K562 (cell line): ENCODE measurements around the gene PDIA3. TPM values are rescaled to one million over a fixed set of nuclear protein-coding genes. Genes with fewer than 3 reads are reported as not detected.

Experiments
- ATF3 ChIP-seq, 2 experiments: fragments of 450-650 bp in 1 of 2; sonication (generic) in 1 of 2; formaldehyde crosslinking in 1 of 2; IDR thresholded peaks in 1 of 2; conservative IDR thresholded peaks in 1 of 2; 2 replicates each; pipeline versions ENCODE4 v1.6.1 to v1.8.1; 2016 to 2023; ENCODE audit warnings: mild to moderate bottlenecking in 2 of 2, moderate library complexity in 2 of 2, inconsistent platforms in 1 of 2, missing genetic modification reagents in 1 of 2
- BCLAF1 ChIP-seq, 2 experiments: fragments of 450-650 bp in 1 of 2; IDR thresholded peaks; 2 replicates each; pipeline ENCODE4 v1.6.1; 2011 to 2017; ENCODE audit warnings: low read depth in 2 of 2, antibody characterized with exemption in 1 of 2, borderline replicate concordance in 1 of 2, low read length in 1 of 2, mild to moderate bottlenecking in 1 of 2, mixed read lengths in 1 of 2; ENCODE audit not compliant: control insufficient read depth in 1 of 2
- ETS1 ChIP-seq: conservative IDR thresholded peaks from 2 replicates; pipeline ENCODE4 v1.6.1; 2011; ENCODE audit warnings: low read depth, mild to moderate bottlenecking, low read length; ENCODE audit not compliant: control insufficient read depth
- GTF2B ChIP-seq: IDR thresholded peaks from 2 replicates; pipeline ENCODE4 v1.6.1; 2011; ENCODE audit not compliant: insufficient read length; ENCODE audit errors: extremely low read depth
- HMGXB4 ChIP-seq: sonication (generic); formaldehyde crosslinking; IDR thresholded peaks from 2 replicates; pipeline ENCODE4 v1.8.1; 2023; ENCODE audit warnings: mild to moderate bottlenecking, missing genetic modification reagents
- MAFG ChIP-seq: fragments of 450-650 bp; conservative IDR thresholded peaks from 2 replicates; pipeline ENCODE4 v1.6.1; 2016; ENCODE audit warnings: missing genetic modification characterization, missing compliant biosample characterization
- NFXL1 ChIP-seq: fragments of 450-650 bp; formaldehyde crosslinking; IDR thresholded peaks from 2 replicates; pipeline ENCODE4 v1.4.0; 2021; ENCODE audit warnings: mild to moderate bottlenecking
- NR1H2 ChIP-seq: sonication (generic); formaldehyde crosslinking; IDR thresholded peaks from 2 replicates; pipeline ENCODE4 v1.4.0; 2020; ENCODE audit warnings: mild to moderate bottlenecking, missing genetic modification reagents
- NR2F6 ChIP-seq: fragments of 450-650 bp; formaldehyde crosslinking; IDR thresholded peaks from 2 replicates; pipeline ENCODE4 v1.4.0; 2020; ENCODE audit warnings: mild to moderate bottlenecking
- PPARD ChIP-seq: fragments of 250-450 bp; sonication (Bioruptor Pico); IDR thresholded peaks from 2 replicates; pipeline ENCODE4 v1.8.0; 2022; ENCODE audit warnings: inconsistent platforms, mild to moderate bottlenecking, moderate library complexity
- PRMT5 ChIP-seq: sonication (generic); formaldehyde crosslinking; IDR thresholded peaks from 2 replicates; pipeline ENCODE4 v1.5.0; 2020; ENCODE audit warnings: missing genetic modification reagents
- SMAD1 ChIP-seq: fragments of 150-350 bp; IDR thresholded peaks from 2 replicates; pipeline ENCODE4 v1.6.1; 2014; ENCODE audit warnings: low read length, low read depth; ENCODE audit not compliant: partially characterized antibody
- TFAP4 ChIP-seq: sonication (generic); formaldehyde crosslinking; IDR thresholded peaks from 2 replicates; pipeline ENCODE4 v1.8.0; 2022; ENCODE audit warnings: missing genetic modification reagents, mild to moderate bottlenecking, moderate library complexity, borderline replicate concordance
- YBX1 ChIP-seq: fragments of 450-650 bp; IDR thresholded peaks from 2 replicates; pipeline ENCODE4 v1.7.1; 2016; ENCODE audit warnings: mild to moderate bottlenecking
- ZC3H11A ChIP-seq: IDR thresholded peaks from 2 replicates; pipeline ENCODE4 v1.6.1; 2012; ENCODE audit warnings: low read depth, low read length, improper control_type of control experiment
- ZNF121 ChIP-seq: sonication (generic); formaldehyde crosslinking; conservative IDR thresholded peaks from 2 replicates; pipeline ENCODE4 v1.8.0; 2022; ENCODE audit warnings: missing genetic modification reagents
- ZNF224 ChIP-seq: sonication (generic); formaldehyde crosslinking; IDR thresholded peaks from 2 replicates; pipeline ENCODE4 v1.8.0; 2022; ENCODE audit warnings: mild to moderate bottlenecking, missing genetic modification reagents
- ZNF586 ChIP-seq: fragments of 450-650 bp; formaldehyde crosslinking; conservative IDR thresholded peaks from 2 replicates; pipeline ENCODE4 v1.4.0; 2020; ENCODE audit warnings: mild to moderate bottlenecking, moderate library complexity
- ZNF764 ChIP-seq: fragments of 250-450 bp; sonication (Bioruptor Pico); IDR thresholded peaks from 2 replicates; pipeline ENCODE4 v1.4.0; 2020; ENCODE audit warnings: low read depth, mild to moderate bottlenecking, moderate library complexity
- polyA plus RNA-seq, 8 experiments: library from polyadenylated mRNA; depleted of rRNA in 4 of 8; stranded (reverse) in 5 of 8; unstranded in 3 of 8; fragments of >200 nt; fragmentation: Nextera tagmentation in 2 of 8; fragmentation: Illumina TruSeq in 1 of 8; extraction: Ambion mirVana in 2 of 8; extraction: Trizol in 1 of 8; gene quantifications; 2 replicates each; pipeline versions ENCODE4 v1.2.1 to v1.2.3, GENCODE V29; 2011 to 2014; ENCODE audit warnings: inconsistent platforms in 1 of 8, missing spikeins in 1 of 8
- total RNA-seq, 7 experiments: library from RNA; depleted of rRNA in 6 of 7; stranded (reverse); fragments of >200 nt in 6 of 7; fragmentation: Illumina TruSeq in 2 of 7; extraction: Trizol in 2 of 7; gene quantifications; 2 replicates each; pipeline versions ENCODE4 v1.2.1 to v1.2.3, GENCODE V29; 2011 to 2021; ENCODE audit warnings: low replicate concordance in 1 of 7

PDIA3 gene
- total and polyA plus RNA-seq, 9 of the 15 experiments (the other 6 are each of a cell fraction or from before 2014, with no cell fraction given), result 13.5 to 386 (median 149) TPM

- TF ChIP-seq ATF3 (IDR thresholded peaks at IDR 0.05), result no peak
- no peak for TF ChIP-seq ATF3 (CRISPR knock-in tag; conservative IDR thresholded peaks at IDR 0.05)
- TF ChIP-seq ZNF224, result no peak
- no peak for TF ChIP-seq NR2F6 (CRISPR knock-in tag)
- no peak for TF ChIP-seq SMAD1
- no peak for TF ChIP-seq ZNF764 (CRISPR knock-in tag)
- no peak for TF ChIP-seq PRMT5 (CRISPR knock-in tag)
- no peak for TF ChIP-seq ETS1
- no peak for TF ChIP-seq NFXL1 (CRISPR knock-in tag)
- no peak for TF ChIP-seq TFAP4 (CRISPR knock-in tag)
- TF ChIP-seq ZNF121 (CRISPR knock-in tag), result no peak
- TF ChIP-seq MAFG, result no peak
- no peak for TF ChIP-seq HMGXB4 (CRISPR knock-in tag)
- no peak for TF ChIP-seq GTF2B
- TF ChIP-seq YBX1, result no peak
- TF ChIP-seq PPARD (CRISPR knock-in tag), result no peak
- TF ChIP-seq BCLAF1 (IDR thresholded peaks at IDR 0.05; ENCODE audit: borderline replicate concordance in 1 of 2, control insufficient read depth in 1 of 2, low read depth in 2 of 2, low read length in 1 of 2), result no peak
- no peak for TF ChIP-seq NR1H2
- no peak for TF ChIP-seq ZNF586 (CRISPR knock-in tag)
- no peak for TF ChIP-seq ZC3H11A
Observed at GRCh38 chr15:43792761-43793476, 46.7 kb downstream of the PDIA3 start (continued).
